ENCODE measurements around the gene MAPK1IP1L. TPM values are rescaled to one million over a fixed set of nuclear protein-coding genes. Genes with fewer than 3 reads are reported as not detected.

The MAPK1IP1L gene
- total and polyA plus RNA-seq, 2 of the 13 experiments (the other 11 are each of a cell fraction or from before 2014, with no cell fraction given): 27.8 to 68.4 TPM

DNA sequence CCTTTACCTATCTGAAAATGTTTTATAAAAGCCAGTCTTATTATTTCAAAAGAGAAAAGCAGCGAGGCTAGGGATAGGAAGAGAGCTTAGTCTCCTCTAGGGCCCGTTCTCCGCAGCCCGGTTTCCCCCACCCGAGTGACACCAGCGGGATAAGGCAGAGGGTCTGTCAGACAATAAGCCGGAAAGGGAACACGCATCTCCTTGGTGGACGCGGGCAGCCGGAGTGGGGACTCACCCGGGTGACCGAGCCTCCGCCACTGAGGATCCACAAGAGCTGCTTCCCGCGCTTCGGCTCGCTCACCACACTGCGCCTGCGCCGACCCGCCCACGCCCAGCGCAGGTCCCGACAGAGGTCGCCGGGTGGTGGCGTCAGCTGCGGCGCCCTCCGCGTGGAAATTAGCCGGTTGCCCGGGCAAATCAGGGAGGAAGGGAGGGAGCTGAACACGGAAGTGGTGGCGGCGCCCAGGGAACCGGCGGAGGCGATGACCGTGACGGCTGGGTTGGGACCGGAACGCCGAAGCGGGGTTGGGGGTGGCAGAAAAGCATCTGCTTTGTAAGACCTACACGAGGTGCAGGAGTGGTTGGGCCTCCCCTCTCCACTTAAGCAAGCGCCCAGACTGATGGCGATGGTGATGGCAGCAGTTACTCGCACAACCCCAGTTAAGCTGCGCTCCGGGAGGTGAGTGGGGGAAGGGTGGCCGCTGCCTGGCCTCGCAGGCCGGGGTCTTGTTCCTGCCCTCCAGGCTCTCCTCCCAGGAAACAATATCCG is 24.5 kb upstream of the MAPK1IP1L start, which contains the start of the genes SOCS4 and WDHD1 (continued):
- TF ChIP-seq, protein P1, sequence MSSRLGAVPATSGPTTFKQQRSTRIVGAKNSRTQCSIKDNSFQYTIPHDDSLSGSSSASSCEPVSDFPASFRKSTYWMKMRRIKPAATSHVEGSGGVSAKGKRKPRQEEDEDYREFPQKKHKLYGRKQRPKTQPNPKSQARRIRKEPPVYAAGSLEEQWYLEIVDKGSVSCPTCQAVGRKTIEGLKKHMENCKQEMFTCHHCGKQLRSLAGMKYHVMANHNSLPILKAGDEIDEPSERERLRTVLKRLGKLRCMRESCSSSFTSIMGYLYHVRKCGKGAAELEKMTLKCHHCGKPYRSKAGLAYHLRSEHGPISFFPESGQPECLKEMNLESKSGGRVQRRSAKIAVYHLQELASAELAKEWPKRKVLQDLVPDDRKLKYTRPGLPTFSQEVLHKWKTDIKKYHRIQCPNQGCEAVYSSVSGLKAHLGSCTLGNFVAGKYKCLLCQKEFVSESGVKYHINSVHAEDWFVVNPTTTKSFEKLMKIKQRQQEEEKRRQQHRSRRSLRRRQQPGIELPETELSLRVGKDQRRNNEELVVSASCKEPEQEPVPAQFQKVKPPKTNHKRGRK (CRISPR knock-in tag; IDR thresholded peaks at IDR 0.05): peak; percentile 43; the same call in 1 of the 2 replicates
- TF ChIP-seq, protein P2, sequence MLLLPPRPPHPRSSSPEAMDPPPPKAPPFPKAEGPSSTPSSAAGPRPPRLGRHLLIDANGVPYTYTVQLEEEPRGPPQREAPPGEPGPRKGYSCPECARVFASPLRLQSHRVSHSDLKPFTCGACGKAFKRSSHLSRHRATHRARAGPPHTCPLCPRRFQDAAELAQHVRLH (CRISPR knock-in tag; IDR thresholded peaks at IDR 0.05; ENCODE audit: borderline replicate concordance, low read depth): peak; percentile 87; the same call in 1 of the 2 replicates
- peak; percentile 90 for TF ChIP-seq IRF2 (CRISPR knock-in tag; IDR thresholded peaks at IDR 0.05)
- TF ChIP-seq, protein P3, sequence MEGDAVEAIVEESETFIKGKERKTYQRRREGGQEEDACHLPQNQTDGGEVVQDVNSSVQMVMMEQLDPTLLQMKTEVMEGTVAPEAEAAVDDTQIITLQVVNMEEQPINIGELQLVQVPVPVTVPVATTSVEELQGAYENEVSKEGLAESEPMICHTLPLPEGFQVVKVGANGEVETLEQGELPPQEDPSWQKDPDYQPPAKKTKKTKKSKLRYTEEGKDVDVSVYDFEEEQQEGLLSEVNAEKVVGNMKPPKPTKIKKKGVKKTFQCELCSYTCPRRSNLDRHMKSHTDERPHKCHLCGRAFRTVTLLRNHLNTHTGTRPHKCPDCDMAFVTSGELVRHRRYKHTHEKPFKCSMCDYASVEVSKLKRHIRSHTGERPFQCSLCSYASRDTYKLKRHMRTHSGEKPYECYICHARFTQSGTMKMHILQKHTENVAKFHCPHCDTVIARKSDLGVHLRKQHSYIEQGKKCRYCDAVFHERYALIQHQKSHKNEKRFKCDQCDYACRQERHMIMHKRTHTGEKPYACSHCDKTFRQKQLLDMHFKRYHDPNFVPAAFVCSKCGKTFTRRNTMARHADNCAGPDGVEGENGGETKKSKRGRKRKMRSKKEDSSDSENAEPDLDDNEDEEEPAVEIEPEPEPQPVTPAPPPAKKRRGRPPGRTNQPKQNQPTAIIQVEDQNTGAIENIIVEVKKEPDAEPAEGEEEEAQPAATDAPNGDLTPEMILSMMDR (CRISPR knock-in tag; IDR thresholded peaks at IDR 0.05): peak; percentile 65
- no peak for TF ChIP-seq SRSF1 (optimal IDR thresholded peaks at IDR 0.05; ENCODE audit: low read depth, low read length)
- TF ChIP-seq, protein P4, sequence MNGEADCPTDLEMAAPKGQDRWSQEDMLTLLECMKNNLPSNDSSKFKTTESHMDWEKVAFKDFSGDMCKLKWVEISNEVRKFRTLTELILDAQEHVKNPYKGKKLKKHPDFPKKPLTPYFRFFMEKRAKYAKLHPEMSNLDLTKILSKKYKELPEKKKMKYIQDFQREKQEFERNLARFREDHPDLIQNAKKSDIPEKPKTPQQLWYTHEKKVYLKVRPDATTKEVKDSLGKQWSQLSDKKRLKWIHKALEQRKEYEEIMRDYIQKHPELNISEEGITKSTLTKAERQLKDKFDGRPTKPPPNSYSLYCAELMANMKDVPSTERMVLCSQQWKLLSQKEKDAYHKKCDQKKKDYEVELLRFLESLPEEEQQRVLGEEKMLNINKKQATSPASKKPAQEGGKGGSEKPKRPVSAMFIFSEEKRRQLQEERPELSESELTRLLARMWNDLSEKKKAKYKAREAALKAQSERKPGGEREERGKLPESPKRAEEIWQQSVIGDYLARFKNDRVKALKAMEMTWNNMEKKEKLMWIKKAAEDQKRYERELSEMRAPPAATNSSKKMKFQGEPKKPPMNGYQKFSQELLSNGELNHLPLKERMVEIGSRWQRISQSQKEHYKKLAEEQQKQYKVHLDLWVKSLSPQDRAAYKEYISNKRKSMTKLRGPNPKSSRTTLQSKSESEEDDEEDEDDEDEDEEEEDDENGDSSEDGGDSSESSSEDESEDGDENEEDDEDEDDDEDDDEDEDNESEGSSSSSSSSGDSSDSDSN (CRISPR knock-in tag; IDR thresholded peaks at IDR 0.05): peak; percentile 93
- TF ChIP-seq, protein P5, sequence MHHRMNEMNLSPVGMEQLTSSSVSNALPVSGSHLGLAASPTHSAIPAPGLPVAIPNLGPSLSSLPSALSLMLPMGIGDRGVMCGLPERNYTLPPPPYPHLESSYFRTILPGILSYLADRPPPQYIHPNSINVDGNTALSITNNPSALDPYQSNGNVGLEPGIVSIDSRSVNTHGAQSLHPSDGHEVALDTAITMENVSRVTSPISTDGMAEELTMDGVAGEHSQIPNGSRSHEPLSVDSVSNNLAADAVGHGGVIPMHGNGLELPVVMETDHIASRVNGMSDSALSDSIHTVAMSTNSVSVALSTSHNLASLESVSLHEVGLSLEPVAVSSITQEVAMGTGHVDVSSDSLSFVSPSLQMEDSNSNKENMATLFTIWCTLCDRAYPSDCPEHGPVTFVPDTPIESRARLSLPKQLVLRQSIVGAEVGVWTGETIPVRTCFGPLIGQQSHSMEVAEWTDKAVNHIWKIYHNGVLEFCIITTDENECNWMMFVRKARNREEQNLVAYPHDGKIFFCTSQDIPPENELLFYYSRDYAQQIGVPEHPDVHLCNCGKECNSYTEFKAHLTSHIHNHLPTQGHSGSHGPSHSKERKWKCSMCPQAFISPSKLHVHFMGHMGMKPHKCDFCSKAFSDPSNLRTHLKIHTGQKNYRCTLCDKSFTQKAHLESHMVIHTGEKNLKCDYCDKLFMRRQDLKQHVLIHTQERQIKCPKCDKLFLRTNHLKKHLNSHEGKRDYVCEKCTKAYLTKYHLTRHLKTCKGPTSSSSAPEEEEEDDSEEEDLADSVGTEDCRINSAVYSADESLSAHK (CRISPR knock-in tag; IDR thresholded peaks at IDR 0.05; ENCODE audit: borderline replicate concordance): no peak
- TF ChIP-seq EZH2 (conservative IDR thresholded peaks at IDR 0.05; ENCODE audit: low read depth, low read length): no peak
- TF ChIP-seq ZNF644 (CRISPR knock-in tag; IDR thresholded peaks at IDR 0.05; ENCODE audit: low read depth): no peak
- TF ChIP-seq NKX3-1 (CRISPR knock-in tag; IDR thresholded peaks at IDR 0.05): no peak
- peak; percentile 97 for TF ChIP-seq ATF1 (CRISPR knock-in tag; IDR thresholded peaks at IDR 0.05)
- TF ChIP-seq SIN3B (IDR thresholded peaks at IDR 0.05; ENCODE audit: low read length): peak; percentile 69
- peak; percentile 95 for TF ChIP-seq KAT8 (CRISPR knock-in tag; IDR thresholded peaks at IDR 0.05)
- peak; percentile 99 for TF ChIP-seq ELF1 (CRISPR knock-in tag; IDR thresholded peaks at IDR 0.05)
- TF ChIP-seq, protein P6, sequence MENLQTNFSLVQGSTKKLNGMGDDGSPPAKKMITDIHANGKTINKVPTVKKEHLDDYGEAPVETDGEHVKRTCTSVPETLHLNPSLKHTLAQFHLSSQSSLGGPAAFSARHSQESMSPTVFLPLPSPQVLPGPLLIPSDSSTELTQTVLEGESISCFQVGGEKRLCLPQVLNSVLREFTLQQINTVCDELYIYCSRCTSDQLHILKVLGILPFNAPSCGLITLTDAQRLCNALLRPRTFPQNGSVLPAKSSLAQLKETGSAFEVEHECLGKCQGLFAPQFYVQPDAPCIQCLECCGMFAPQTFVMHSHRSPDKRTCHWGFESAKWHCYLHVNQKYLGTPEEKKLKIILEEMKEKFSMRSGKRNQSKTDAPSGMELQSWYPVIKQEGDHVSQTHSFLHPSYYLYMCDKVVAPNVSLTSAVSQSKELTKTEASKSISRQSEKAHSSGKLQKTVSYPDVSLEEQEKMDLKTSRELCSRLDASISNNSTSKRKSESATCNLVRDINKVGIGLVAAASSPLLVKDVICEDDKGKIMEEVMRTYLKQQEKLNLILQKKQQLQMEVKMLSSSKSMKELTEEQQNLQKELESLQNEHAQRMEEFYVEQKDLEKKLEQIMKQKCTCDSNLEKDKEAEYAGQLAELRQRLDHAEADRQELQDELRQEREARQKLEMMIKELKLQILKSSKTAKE (CRISPR knock-in tag; IDR thresholded peaks at IDR 0.05; ENCODE audit: borderline replicate concordance): no peak
- TF ChIP-seq, protein P7, sequence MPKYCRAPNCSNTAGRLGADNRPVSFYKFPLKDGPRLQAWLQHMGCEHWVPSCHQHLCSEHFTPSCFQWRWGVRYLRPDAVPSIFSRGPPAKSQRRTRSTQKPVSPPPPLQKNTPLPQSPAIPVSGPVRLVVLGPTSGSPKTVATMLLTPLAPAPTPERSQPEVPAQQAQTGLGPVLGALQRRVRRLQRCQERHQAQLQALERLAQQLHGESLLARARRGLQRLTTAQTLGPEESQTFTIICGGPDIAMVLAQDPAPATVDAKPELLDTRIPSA (CRISPR knock-in tag; IDR thresholded peaks at IDR 0.05; ENCODE audit: borderline replicate concordance): peak; percentile 60; the same call in 1 of the 2 replicates
- 0 out of 2 replicates have a peak, but pooled peaks have one; percentile 74 for TF ChIP-seq ZNF616 (CRISPR knock-in tag; IDR thresholded peaks at IDR 0.05; ENCODE audit: low read depth)

Measured in HepG2 (cell line).